ENCODE measurements around the gene KCTD6. TPM values are rescaled to one million over a fixed set of nuclear protein-coding genes. Genes with fewer than 3 reads are reported as not detected.

KCTD6 gene
- total RNA-seq, 4 donors from 2014 or later, result 13.6 to 16.8 (median 15.1) TPM

DNA sequence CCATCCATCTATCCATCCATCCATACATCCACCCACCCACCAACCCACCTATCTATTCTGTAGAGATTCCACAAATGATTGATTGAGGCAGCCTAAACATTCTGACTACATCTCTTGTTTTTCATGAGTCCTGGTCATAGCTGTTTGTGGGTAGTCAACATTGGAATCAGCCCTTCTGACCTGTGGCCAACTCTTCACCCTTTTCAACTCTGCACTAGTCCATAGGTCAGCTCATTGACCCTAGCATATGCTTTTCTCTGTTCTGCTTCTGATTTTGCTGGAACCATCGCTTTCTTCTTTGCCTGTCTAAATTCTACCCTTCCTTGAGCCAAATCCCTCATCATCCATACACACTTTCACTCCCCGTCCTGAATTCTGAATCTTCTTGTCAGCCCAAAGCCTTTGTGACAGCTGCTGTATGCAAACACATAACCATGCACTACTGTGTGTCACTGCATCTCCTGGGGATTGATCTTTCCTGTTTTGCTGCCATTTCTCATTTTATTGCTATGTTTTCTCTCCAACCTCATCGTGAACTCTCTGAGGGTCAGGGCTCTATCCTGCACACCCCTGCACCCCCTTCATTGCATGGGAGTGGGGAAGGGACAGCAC lies 16.8 kb upstream of the KCTD6 start:
- Histone ChIP-seq H3K27ac (replicated peaks in 1 of 4) (no peak overlapping the region), H3K9me3 (no peaks in the 10 kb centered on the region), H3K4me3 (no peak overlapping the region), H3K27me3 (peaks cover 0 to 3% (median 0%) of the 10 kb centered on the region in 4 donors), H3K4me1 (peaks cover 10 to 13% (median 12%) of the 10 kb centered on the region in 4 donors), H3K36me3 (no peaks in the 10 kb centered on the region)
- intact Hi-C loops (cut with DNase I), result no loop called here
- TF ChIP-seq, protein P1, sequence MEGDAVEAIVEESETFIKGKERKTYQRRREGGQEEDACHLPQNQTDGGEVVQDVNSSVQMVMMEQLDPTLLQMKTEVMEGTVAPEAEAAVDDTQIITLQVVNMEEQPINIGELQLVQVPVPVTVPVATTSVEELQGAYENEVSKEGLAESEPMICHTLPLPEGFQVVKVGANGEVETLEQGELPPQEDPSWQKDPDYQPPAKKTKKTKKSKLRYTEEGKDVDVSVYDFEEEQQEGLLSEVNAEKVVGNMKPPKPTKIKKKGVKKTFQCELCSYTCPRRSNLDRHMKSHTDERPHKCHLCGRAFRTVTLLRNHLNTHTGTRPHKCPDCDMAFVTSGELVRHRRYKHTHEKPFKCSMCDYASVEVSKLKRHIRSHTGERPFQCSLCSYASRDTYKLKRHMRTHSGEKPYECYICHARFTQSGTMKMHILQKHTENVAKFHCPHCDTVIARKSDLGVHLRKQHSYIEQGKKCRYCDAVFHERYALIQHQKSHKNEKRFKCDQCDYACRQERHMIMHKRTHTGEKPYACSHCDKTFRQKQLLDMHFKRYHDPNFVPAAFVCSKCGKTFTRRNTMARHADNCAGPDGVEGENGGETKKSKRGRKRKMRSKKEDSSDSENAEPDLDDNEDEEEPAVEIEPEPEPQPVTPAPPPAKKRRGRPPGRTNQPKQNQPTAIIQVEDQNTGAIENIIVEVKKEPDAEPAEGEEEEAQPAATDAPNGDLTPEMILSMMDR (IDR thresholded peaks at IDR 0.05), result no peak
- TF ChIP-seq POLR2A (IDR thresholded peaks at IDR 0.05; ENCODE audit: low read depth) (no peak), POLR2AphosphoS5 (IDR thresholded peaks at IDR 0.05) (no peak), EP300 (IDR thresholded peaks at IDR 0.05) (no peak)
- no peak for DNase-seq (ENCODE audit: extremely low spot score)
- whole genome bisulfite sequencing, result 70% methylated on average over 3 of the region's 3 CpGs

DNA sequence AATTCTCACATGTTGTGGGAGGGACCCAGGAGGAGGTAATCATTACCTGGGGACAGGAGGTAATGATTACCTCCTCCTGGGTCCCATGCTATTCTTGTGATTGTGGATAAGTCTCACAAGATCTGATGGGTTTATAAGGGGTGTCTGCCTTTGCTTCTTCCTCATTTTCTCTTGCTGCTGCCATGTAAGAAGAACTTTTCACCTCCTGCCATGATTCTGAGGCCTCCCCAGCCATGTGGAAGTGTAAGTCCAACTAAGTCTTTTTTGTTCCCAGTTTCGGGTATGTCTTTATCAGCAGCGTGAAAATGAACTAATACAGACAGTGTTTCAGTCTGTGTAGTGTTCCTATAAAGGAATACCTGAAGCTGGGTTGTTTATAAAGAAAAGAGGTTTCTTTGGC lies 13.1 kb upstream of the KCTD6 start:
- intact Hi-C loops (cut with DNase I), result no loop called here
- no peak for DNase-seq (ENCODE audit: extremely low spot score)
- Histone ChIP-seq H3K4me1 (peaks cover 0 to 5% (median 0%) of the 10 kb centered on the region in 4 donors), H3K27ac (replicated peaks in 1 of 4) (no peak overlapping the region), H3K36me3 (no peaks in the 10 kb centered on the region), H3K9me3 (peaks cover 0 to 4% (median 0%) of the 10 kb centered on the region in 4 donors), H3K27me3 (no peaks in the 10 kb centered on the region), H3K4me3 (no peak overlapping the region)
- TF ChIP-seq POLR2AphosphoS5 (IDR thresholded peaks at IDR 0.05), result no peak
- TF ChIP-seq, protein P1 (IDR thresholded peaks at IDR 0.05), result no peak
- TF ChIP-seq POLR2A (IDR thresholded peaks at IDR 0.05; ENCODE audit: low read depth), result no peak
- WGBS, result 83% methylated on average over 2 of the region's 2 CpGs

DNA sequence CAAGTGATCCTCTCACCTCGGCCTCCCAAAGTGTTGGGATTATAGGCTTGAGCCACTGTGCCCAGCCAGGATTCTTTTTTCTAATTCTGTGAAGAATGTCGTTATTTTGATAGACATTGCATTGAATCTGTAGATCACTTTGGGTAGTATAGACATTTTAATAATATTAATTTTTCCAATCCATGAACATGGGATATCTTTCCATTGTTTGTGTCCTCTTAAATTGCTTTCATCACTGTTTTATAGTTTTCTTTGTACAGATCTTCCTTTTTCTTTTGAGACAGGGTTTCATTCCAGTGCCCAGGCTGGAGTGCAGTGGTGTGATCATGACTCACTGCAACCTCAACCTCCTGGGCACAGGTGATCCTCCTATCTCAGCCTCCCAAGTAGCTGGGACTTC lies 11.6 kb upstream of the KCTD6 start:
- Histone ChIP-seq H3K27me3 (no peaks in the 10 kb centered on the region), H3K36me3 (no peaks in the 10 kb centered on the region), H3K4me3 (no peak overlapping the region), H3K27ac (replicated peaks in 1 of 4) (no peak overlapping the region), H3K9me3 (peaks cover 0 to 4% (median 0%) of the 10 kb centered on the region in 4 donors), H3K4me1 (peaks cover 0 to 5% (median 0%) of the 10 kb centered on the region in 4 donors)
- intact Hi-C loops (cut with DNase I), result no loop called here
- no peak for DNase-seq (ENCODE audit: extremely low spot score)
- TF ChIP-seq POLR2AphosphoS5 (IDR thresholded peaks at IDR 0.05) (no peak), EP300 (IDR thresholded peaks at IDR 0.05) (no peak), POLR2A (IDR thresholded peaks at IDR 0.05; ENCODE audit: low read depth) (no peak)
- TF ChIP-seq, protein P1 (IDR thresholded peaks at IDR 0.05), result no peak
- 88% methylated on average over 2 of the region's 2 CpGs for WGBS

DNA sequence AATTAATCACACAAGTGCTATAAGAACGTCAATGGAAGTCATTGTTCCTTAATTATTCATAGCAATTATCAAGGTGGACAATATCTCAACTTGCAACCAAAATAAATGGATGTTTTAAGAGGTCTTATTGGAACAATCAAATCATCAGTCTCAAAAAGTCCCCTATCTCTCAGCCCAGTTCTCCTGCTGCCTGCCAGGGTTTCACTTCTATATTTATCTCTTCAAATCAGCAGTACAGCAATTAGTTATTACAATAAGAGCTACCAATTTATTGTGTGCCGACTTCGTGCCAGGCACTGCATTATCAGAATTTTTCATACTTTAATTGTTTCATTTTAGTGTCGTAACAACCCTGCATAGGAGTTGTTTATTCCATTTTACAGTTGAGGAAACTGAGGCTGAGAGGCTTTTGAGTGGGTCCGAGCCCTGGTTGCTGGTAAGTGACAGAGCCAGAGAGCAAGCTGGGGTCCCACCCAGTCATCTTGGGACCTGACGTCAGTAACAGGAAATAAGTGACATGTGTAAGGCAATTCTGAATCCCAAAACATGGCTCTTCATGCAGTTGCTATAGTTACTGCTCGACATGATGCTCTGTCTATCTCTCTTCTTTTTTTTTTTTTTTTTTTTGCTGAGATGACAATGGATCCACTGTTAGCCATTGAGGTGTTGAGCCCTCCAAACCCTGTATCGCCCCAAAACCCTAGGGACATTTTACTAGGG lies 8.8 kb upstream of the KCTD6 start:
- no peak overlapping the region for H3K27ac ChIP-seq (replicated peaks in 1 of 4)
- no peaks in the 10 kb centered on the region for H3K36me3 ChIP-seq
- intact Hi-C loops (cut with DNase I), result no loop called here
- peaks cover 0 to 4% (median 0%) of the 10 kb centered on the region in 4 donors for H3K9me3 ChIP-seq
- no peak for DNase-seq (ENCODE audit: extremely low spot score)
- no peaks in the 10 kb centered on the region for H3K27me3 ChIP-seq
- 69% methylated on average over 8 of the region's 8 CpGs for WGBS
- H3K4me3 ChIP-seq, result no peak overlapping the region
- TF ChIP-seq EP300 (IDR thresholded peaks at IDR 0.05) (no peak), POLR2AphosphoS5 (IDR thresholded peaks at IDR 0.05) (no peak), POLR2A (IDR thresholded peaks at IDR 0.05; ENCODE audit: low read depth) (no peak)
- TF ChIP-seq, protein P1 (IDR thresholded peaks at IDR 0.05), result no peak
- H3K4me1 ChIP-seq, result peaks cover 5 to 9% (median 6%) of the 10 kb centered on the region in 4 donors

All from esophagus muscularis mucosa (tissue), 4 donors.